ENCODE results near the gene ZNF865.
A peak's percentile ranks its signal among the peaks of the same experiment; 100 is the strongest.

Gene ZNF865

DNA sequence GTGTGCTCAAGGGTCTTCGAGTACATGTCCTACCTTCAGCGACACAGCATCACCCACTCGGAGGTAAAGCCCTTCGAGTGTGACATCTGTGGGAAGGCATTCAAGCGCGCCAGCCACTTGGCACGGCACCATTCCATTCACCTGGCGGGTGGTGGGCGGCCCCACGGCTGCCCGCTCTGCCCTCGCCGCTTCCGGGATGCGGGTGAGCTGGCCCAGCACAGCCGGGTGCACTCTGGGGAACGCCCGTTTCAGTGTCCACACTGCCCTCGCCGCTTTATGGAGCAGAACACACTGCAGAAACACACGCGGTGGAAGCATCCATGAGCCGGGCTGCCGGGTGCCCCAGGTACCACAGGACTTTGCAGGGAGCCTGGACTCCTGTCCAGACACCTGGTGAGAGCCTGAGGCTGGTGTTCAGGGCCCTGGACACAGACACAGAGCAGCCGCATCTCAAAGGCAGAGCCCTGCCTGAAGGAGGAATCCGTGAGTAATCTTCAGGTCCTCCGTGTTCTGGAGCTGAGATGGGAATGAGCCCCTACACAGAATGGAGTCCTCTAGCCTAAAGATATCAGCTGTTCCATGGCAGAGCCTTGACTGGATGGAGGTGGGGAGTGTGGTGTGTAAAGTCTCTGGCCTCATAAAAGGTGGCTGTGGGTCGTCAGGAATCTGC, 39.5 kb downstream of the ZNF865 start:
- no peak for DNase-seq (ENCODE audit: low read depth in 2 of 2)

DNA sequence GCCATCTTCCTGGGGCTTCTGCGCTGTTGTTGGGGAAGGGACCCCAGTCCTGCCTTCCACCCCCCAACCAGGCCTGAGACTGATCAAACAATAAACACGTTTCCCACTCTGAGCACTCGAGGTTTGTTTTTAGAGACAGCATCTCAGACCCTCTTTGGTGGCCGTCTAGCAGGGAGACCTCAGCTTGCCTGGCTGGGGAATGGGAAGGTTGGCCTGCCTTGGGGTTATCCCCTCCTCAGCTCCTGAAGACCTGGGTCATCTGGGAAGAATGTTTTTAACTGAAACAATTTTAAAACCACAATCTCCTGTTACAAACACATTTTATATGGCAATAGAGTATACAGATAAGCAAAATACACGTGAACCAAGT, 40.0 kb downstream of the ZNF865 start:
- DNase-seq (ENCODE audit: low read depth in 2 of 2): no peak

DNA sequence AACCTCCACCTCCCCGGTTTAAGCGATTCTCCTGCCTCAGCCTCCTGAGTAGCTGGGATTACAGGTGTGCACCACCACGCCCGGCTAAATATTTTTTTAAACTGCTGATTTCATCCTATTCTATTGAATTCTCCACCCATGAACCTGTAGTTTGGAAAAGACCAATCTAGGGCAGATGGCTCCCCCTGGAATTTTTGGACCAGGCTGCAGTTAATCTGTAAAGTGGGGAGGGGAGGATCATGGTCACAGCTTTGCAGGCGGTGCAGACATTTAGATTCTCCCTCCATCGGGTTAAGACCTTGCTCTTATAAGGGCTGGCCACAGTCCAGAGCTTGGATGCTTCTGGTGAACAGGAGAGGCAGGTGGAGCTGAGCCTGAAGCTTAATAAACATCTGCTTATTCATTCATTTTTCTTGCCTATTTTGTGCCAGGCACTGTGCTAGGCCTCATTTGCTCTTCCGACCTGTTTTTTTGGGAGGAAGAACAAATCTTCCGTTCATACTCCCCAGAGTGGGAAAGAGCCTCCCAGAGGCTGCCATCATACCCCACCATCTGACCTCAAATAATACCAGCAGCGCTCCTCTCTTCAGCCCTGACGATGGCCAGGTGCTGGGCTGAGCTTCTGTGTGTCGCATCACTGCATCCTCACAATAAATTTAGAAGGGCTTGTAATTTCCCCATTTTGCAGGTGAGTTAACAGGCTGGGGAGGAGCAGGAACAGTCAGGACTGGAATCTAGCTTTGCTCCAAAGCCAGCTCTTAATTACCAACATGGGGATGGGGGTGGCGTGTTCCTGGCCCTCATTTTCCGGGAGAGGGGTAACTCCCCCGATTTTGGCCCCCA, 41.7 kb downstream of the ZNF865 start:
- DNase-seq (ENCODE audit: low read depth in 2 of 2): no peak

DNA sequence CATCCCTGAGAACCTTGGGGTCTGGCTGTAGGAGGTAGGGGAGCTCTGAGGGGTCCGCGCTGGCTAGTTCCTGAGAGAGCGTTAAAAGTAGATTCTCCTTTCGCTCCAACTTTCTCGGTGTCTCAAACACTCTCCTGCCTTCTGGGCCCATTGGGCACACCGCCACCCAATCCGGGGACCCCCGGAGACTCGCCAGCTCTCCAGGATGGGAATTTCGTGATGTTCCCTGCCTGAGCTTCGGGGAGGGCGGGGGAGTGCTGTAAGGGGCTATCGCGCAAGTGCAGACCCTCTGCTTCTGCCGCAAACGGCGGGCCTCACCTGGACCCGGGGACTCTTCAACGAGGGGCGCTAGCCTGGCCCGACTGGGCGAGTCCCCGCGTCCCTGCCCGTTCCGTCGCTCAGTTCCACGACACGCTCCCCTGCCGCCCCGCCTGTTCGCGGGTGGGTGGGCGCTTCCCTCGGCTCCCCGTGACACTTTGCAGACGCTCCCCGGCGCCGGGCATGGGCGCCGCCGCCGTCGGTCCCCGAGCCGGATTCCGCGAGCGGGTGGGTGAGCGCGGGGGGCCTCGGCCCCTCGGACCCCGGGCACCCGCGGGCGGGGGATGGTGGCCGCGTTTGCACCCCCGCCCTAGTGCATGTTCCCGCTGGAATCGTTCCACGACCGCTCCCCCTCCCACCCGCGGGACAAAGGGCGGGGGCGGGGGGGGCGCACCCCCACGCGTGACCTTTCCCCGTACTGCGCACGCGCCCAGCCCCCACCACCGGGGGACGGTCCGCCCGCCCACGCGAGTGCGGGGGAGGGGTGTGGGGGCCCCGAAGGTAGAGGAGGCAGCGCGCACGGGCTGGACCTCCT, 42.5 kb downstream of the ZNF865 start, which contains the start of gene CCDC106:
Gene CCDC106, plus strand, starts transcription at position 481 of the 853 bp plus-strand sequence. CDS start 835 bp downstream, outside the sequence.
- DNase-seq (ENCODE audit: low read depth in 2 of 2): no peak

GRCh38 chr19:55648585-55649267, 43.3 kb downstream of the ZNF865 start:
- no peak for DNase-seq (ENCODE audit: low read depth in 2 of 2)

DNA sequence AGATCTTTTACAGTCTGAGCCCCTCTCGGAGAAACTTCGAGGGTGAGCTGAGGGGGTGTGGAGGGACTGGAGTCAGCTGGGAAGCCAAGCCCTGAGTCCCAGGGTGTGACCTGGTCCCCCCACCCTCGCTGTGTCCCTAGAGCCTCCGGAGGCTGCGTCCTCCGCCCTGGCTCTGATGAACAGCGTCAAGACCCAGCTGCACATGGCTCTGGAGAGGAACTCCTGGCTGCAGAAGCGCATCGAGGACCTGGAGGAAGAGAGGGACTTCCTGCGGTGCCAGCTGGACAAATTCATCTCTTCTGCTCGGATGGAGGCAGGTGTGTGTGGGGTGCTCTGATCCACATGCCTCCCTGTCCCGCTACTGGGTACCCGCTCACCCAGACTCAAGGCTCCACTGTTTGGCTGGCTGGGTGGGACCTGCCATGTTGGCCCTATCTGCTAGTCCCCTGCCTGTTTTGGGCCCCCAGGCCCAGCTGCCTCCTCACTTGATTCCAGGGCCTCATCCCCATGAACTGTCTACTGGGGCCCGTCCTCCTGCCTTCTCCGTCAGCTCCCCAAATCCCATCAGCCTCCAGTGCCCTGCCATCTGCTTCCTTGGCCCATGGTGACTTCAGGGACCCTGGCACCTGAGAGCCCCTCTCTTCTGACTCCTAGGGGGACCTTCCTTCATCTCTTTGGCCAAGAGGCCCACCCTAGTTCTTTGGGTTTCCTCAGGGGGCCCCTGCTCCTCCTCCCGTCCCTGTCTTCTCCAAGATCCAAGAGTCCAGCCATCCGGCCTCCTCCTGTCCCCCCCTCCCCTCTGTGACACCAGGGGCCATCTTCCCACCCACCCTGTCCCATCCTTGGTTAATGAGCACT, 44.0 kb downstream of the ZNF865 start:
- DNase-seq (ENCODE audit: low read depth in 2 of 2): no peak

DNA sequence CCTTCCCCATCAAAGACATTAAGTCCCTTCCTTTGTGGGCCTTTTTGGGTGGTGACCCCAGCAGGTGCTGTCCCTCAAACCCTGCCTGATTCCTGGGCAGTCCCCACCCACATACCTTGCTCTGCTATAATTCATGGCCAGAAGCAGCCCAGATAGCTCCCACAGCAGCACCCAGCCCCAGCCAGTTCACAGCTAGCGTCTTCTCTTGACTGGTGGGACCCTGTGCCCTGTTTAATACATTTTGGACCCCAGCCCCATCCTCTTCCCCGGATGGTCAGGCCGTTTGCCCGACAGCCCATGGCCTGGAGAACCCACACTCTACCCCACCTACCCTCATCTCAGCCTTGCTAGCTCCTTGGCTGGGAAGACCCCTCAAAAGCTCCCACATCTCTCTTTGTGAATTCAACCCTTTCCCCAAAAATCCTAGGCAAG, 44.7 kb downstream of the ZNF865 start:
- DNase-seq (ENCODE audit: low read depth in 2 of 2): no peak

- DNase-seq (ENCODE audit: low read depth in 2 of 2): no peak
These were observed 45.3 kb downstream of the ZNF865 start for GRCh38 chr19:55650602-55651230.

DNA sequence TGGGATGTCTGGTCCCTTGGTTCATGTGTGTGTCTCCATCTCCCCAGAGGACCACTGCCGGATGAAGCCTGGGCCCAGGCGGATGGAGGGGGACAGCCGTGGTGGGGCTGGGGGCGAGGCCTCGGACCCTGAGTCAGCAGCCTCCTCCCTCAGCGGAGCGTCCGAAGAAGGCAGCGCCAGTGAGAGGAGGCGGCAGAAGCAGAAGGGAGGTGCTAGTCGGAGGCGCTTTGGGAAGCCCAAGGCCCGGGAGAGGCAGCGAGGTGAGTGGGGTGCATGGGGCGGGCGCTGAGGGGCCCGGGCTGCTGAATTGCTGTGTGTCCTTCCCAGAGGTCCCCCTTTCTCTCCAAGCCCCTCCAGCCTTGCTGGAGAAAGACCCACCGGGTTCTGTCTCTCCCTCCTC, 45.8 kb downstream of the ZNF865 start:
- DNase-seq (ENCODE audit: low read depth in 2 of 2): no peak

- DNase-seq (ENCODE audit: low read depth in 2 of 2): no peak
These were observed 47.1 kb downstream of the ZNF865 start for GRCh38 chr19:55652311-55653128.

DNA sequence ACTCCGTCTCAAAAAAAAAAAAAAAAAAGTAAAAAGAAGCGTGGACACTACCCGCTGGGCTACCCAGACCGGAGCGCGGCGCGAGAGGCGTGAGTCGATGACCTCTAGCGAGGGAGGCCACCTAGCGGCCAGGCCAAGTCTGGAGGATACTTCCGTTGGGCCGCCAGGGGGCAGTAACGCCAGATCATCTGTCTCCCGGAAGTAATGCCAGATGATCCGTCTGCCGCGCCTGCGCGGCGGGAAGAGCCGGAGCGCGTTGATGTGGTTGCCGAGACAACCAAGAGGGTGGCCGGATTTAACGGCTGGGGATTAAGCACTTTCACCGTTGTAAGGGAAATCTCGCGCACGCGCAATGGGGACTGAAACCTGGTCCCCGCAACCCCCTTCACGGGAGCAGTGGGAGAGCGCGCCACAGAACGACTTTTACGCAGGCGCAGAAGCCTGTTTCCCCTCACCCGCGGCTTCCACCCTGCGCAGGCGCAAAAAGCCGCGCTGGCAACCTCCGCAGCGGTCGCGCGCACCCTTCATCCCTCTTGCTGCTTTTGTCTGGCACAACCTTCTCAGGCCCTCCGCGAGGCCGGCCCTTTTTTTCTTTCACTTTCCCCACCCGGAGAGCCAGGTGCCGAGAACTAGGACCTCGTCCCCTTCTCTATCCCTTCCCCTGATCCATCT, 48.3 kb downstream of the ZNF865 start:
- peak; percentile 97 to 99 for DNase-seq (ENCODE audit: low read depth in 2 of 2)

DNA sequence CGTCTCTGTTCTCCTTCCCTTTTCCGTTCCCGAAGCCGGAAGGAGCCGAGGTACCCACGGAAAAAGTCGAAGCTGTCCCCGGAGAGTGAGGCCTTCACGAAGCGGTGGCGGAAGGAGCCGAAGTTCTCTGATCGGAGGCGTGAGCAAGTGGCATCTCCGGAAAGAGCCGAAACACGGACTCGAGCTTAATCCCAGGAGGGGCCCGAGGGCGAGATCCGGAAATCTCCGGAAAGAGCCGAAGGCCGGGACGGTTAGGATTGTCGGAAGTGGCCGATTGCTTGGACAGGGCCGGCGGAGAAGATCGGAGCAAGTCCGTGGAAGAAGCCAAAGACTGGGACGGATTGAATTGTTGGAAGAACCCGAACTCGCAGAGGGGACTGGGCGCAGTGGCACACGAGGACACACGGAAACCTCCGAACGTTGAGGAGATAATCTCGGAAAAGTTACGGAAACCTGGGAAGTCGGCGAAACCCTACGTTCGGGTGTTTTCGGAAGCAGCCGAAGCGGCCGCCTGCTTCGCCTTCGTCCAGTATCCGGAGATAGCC, 48.9 kb downstream of the ZNF865 start:
- DNase-seq (ENCODE audit: low read depth in 2 of 2): peak; percentile 91 to 94

DNA sequence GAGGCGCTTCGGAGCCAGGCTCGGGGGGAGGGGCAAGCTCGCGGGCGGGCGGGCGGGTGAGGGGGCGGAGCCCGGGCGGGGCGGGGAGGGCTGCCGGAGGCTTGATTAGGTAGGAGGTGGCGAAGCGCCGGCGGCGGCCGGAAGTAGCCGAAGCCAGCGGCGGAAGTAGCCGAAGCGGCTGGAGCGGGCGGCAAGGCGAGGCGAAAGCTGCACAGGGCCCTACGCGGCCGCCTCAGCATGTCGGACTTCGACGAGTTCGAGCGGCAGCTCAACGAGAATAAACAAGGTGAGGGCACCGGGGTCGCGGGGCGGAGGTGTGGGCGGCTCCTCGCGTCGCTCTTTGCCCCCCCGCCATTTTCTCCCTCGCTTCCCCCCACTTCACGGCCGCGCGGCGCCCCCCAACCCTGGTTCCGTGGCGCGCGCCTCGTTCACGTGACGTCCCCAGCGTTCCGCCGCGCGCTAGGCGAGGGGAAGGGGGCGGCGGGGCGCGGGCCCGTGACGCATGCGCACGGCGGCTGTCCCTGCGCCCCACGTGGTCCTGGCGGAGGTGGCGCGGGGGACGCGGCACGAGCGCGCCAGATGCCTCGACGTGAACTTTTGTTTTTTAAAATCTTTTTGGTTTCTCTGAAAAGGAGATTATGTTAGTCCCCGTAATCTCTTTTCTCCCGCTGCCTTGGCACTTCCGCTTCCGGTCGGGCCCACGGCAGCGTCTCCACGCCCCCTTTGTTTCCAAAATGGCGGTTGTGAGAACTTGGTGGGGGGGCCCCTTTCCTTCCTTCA, 49.6 kb downstream of the ZNF865 start, which contains the start of gene U2AF2:
Gene U2AF2, plus strand, starts transcription at position 168 of the 780 bp plus-strand sequence. Its CDS starts 70 bp downstream, at position 238.
- peak; percentile 95 for DNase-seq (ENCODE audit: low read depth in 2 of 2)

- no peak for DNase-seq (ENCODE audit: low read depth in 2 of 2)
These were observed 50.2 kb downstream of the ZNF865 start for GRCh38 chr19:55655648-55656040.

DNA sequence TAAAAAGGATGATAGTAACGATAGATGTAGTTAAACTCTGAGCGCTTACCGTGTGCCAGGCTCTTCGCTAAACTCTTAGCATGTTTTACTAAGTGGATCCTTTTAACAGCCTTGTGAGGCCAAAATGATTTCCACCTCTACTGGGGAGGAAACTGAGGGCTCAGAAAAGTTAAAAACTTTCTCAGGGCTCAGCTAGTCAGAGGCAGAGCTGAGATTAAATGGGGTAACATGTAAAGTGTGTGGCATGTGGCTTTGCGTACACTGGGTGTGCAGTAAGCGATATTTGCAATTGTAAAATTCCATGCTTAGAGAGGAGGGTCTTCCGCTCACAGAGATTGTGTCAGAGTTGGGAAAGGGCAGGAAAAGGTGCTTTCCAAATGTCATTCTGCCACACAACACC, 51.1 kb downstream of the ZNF865 start:
- no peak for DNase-seq (ENCODE audit: low read depth in 2 of 2)

DNA sequence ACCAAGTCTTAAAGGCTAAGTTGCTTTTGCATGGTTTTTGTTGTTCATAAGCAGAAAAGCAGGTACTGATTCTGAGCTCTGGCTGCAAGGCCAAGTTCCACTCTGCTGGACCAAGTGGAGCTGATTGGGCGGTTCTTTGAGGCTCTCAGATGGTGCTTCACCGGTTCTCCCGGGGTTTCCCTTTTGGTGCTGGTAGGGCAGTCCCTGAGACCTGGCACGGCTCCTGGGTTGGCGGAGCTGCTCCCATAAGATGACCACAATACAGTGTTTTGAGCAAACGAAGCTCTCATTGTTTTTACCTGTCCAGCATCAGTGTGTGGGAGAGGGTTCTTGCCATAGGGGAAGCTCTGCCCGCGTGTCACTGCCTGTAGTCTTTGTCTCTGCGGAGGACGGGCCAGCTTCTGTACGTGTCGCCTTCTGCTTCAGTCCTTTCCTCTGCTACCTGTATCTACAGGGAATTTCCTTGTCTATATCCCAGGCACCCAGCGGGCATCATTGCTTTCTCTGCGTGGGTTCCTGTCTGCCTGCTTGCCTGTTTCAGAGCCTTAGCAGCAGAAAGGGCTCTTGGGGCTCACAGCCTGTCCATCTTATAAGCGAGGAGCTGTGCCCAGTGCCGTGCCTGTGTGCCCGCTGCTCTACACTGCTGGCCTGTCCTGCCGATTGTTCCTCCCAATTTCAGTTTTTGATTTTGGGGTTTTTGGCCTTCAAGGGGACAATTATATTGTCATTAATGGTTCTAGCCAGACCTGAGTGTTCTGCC, 51.7 kb downstream of the ZNF865 start:
- DNase-seq (ENCODE audit: low read depth in 2 of 2): no peak

Data from stimulated activated CD8-positive, alpha-beta memory T cell treated with anti-CD3 and anti-CD28 coated beads, Interleukin-7, amount 100 ng/mL, for 1 hour (primary cell).